Cardiac septum (tissue), 1 donor: ENCODE measurements around the gene CDH13. TPM values are rescaled to one million over a fixed set of nuclear protein-coding genes. Genes with fewer than 3 reads are reported as not detected.

Source experiments
- DNase-seq: peaks from one replicate; pipeline ENCODE4 v3.0.0-alpha.2; 2020; ENCODE audit warnings: low spot score
- intact Hi-C: fragments of 100-400 bp; cut with DNase I; formaldehyde crosslinking; loops from one replicate; pipeline ENCODE4 v1.14.0; 2022
- total RNA-seq: library from RNA; stranded (reverse); fragmentation: NEBNext Ultra II Directional; extraction: Animal tissue kit (Norgen Biotek cat#: 25700); gene quantifications from one replicate; pipeline ENCODE4 v1.2.1, GENCODE V29; 2021
- donor health status: DM: no; HTN: no; CAD: no.

CDH13 gene
- total RNA-seq, 1 donor from 2014 or later = 108 TPM

DNA sequence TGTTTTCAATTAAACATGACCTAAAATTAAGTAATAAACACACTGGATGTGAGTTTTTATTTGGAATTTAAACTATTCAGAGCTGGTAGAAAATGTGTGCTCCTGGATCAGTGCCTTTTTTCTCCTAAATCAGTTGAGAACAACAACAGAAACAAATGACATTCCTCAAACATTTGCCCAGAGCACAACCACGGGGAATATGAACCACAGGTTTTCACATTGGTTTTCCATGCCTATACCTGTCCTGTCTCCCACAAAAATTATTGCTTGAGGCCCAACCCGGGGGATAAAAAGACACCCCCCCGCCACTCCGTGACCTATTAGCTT lies 1187.9 kb downstream of the CDH13 start:
- no peak for DNase-seq
- intact Hi-C loops = no loop called here

DNA sequence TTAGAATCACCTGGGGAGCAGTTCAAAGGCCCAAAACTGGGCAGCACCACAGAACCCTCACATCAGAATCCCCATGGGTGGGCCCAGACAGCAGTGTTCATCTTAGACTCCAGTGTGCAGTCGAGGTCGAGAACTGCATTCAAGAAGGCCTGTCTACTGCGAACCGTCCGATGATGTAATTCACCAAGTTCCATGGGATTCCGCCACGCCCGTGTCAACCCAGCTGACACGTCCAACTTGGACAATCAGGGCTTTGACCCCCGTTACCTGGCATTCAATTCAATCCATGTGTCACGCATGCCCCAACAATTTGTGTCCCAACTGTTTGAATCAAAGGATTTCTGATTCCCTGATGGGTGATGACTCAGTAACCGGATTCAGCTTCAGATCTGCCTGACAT lies 1190.3 kb downstream of the CDH13 start:
- no peak for DNase-seq

DNA sequence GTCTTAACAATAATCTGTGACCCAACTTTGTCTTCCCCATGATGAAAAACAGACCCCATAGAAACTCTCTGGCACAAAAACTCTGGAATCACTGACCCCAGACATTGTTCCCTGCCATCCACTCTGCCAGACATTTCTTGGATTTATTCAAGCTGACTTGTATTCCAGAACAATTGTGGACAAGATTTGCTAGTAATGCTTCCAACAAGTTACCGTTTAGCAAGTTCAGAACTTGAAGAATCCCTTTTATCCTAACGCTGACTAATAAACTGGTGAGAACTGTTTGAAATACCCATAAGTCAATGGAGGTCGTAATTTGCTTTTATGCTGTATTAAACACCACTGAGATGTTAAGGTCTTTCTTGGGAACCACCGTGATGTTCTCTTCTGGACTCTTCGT lies 1191.5 kb downstream of the CDH13 start:
- intact Hi-C loops = no loop called here
- no peak for DNase-seq

More for the DNA sequence above, 1190.3 kb downstream of the CDH13 start:
- intact Hi-C loops = no loop called here

DNA sequence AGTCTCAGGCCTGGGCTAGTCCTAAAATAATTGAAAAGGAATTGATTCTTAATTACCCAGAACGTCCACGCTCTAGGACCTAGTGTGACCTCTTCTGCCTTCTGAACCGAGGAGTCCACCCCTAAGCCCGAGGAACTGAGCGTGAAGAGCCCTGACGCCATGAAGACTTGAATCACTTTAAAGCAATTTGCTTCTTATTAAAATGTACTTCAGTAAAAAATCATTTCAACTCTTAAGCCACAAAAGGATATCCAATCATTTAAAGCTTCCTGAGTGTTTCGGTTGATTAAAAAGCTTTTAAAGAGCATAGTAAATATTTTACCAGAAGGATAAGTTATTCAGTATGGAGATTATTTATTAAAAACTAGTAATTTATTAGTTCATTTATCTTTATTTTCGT lies 1192.6 kb downstream of the CDH13 start:
- intact Hi-C loops = no loop called here
- no peak for DNase-seq

DNA sequence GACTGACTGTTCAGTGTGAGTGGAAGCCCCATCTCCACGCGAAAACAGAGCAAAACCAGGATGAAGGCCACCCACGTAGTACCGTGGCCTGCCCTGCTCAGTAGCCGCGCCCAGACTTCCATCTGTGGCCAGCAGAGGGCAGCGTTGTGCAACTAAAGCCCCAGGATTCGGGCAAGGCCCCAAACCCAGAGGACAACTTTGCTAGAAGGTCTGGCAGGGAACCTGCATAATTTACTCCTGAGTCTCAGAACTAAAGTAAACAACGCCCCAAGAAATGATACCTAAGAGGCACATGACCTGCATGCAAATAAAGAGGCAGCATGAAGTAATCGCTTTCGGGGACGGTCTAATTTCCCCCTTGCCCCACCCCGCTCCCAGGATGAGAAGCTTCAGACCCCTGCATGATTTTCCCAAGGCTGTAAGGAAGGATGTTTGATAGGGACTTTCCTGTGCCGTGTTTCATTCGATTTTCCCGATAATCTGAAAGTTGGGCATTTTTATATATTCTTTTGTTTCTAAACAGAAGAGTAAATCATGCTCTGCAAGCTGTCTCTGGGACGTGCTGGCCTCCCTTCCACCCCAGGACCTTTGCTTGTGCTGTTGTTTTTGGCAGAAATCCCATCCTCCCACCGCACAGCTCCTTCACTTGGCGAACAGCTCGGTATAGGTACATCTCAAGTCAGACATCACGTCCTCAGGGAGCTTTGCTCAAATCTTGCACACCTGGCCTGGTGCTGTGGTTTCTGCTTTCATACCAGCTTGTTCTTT lies 1199.6 kb downstream of the CDH13 start:
- intact Hi-C loops = loop anchor here (5.0 to 10.0 kb wide), 4 partner anchors 51 to 658 kb away; partner anchors contain the start of gene OSGIN1
- peak; percentile 92 for DNase-seq

DNA sequence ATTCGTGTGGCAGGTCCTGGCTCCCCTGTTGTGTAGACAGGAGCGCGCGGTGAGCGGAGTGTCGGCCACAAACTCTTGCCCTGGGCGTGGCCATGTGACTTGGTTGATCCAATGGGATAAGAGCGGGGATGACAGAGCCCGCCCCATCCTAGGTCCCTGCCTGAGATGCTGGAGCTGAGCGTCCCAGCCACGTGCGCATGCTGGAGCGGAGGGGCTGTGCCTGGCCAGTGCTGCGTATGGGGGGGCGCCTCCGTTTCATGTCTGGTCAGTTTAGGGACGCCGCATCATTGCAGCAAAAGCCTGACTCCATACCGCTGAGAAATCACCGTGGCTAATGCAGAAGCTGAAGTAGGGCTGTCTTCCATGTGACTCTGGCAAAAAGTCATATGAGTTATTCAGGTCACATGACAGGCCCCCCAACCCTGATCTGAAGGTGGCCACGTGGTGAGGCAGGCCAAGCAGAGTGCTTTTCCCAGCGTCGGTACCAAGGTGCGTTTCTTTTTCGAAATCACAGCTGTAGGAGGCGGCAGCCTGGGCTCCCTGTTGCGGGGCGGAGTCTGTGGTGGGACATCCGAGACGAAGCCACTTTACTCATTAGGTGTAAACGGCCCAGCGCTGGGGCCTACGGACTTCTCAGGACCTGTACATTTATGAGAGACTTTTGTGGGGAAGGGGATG lies 1203.5 kb downstream of the CDH13 start:
- intact Hi-C loops = no loop called here

DNA sequence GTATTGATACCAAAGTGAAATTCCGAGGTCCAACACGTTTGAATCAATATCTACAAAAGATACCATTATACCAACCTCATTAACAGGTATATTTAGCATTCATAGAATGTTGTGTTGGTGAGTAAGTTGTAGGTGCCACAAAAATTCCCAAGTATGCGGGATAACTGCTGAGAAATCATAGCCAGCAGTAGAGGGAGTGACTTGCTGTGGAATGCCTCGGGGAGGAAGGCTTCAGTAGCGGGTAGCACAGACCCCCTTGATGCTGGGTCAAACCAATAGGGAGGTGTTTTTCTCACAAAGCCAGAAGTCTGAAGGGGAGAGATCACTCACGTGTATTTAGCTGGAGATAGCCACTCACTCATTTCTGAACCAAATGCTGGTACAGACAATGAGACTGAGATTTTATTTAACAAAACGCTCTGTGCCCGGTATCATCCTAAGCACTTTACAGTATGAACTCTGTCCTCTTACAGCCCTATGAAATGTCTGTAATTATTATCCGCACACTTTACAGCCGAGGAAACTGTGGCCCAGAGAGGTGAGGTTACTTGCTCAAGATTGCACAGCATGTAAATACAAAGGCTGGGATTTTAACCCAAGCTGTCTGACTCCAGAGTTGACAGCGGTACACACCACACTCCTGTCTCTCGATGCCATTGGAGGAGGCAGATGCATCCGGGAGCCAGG lies 1204.1 kb downstream of the CDH13 start:
- intact Hi-C loops = no loop called here

More for the DNA sequence above, 1203.5 kb downstream of the CDH13 start:
- DNase-seq = no peak

DNA sequence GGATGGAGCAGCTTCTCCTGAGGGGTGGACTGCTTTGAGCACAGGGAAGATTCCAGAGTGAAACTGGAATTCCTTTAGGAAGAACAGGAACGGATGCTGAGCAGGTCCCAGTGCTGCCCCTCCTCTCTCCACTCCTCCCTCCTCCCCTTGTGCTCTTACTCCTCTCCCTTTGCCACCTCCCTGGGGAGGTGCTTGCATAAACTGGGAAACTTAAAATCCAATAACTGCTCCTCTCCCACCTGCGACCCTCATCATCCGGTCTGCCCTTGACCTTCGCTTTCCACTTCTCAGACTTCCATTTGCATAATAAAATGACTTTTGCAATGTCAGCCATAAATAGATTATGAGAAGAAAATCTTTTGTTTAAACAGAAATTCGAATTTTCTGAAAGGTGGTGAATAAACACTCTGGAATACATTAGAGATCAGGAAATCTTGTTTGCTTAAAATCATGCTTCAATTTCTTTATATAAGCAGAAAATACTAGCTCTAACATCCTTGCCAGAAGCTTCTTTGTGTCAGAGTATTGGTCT lies 1204.8 kb downstream of the CDH13 start:
- intact Hi-C loops = no loop called here
- no peak for DNase-seq

More for the DNA sequence above, 1204.1 kb downstream of the CDH13 start:
- no peak for DNase-seq

DNA sequence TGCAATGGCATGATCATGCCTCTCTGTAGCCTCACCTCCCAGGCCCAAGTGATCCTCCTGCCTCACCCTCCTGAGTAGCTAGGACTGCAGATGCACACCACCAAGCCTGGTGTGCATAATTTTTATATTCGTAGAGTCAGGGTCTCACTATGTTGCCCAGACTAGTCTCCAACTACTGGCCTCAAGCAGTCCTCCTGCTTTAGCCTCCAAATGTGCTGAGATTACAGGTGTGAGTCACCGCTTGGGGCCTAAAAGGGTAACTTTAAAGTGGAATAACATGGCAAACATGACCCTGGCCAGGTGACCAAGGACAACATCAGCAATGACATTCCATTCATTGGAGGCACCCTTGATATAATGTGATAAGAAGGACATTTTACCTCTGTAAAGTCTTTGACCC lies 1207.2 kb downstream of the CDH13 start:
- no peak for DNase-seq
- intact Hi-C loops = no loop called here

DNA sequence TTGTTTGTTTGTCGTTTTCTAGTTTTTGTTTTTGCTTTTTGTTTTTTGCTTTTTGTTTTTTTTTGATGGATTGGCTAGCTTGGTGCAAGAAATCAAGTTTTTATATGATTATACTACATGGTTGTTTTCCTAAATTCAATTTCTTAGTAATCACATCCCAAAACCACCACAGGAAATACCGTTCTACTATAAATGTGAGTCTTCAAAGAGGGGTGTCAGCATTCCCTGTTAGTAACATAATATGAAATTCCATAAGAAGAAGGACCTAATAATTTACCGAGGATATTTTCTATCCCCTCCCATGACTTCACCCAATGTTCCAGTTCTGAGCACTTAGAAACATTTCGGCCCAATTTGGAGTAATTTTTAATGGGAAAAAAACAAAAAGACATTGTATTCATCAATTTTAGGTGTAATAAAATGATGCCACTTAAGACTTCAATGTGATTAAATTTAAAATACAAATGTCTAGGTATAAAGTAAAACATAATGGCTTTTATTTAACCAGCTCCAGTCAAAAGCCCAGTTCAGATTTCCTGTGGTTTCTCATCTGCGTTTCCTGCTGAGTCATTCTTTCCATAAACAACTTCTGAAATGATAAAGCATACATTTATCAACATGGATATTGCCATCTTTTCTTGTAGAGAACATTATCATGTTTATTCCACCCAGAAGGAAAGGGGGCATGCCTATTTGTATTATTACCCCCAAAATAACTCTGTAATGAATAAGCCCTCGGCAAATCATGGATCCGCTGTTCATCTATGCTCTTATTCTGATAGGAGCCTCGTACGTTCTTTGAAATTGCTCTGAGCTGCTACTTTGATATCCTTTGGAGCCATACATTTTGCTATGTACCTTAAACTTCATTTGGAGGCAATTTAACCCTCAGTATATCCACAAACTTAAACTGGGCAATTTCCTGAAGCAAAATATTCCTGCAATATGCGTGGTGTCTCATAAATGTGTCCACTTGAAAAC lies 1209.1 kb downstream of the CDH13 start:
- no peak for DNase-seq
- intact Hi-C loops = no loop called here

DNA sequence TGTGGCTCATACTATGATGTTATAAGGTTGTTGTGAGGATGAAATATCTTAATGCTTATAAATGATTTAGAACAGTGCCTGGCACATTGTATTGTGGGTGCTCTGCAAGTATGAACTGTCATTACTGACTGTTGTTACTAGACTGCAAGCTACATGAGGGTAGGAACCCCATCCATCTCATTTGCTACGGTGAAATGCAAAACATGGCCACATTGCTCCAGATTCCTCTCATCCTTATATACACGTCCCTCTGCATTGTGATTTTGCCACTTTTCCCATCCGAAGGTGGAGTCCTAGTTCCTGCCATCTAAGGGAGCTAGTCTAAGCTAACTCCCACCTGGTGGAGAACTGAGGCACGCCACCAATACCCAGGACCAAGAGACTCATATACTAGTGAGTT lies 1210.8 kb downstream of the CDH13 start:
- no peak for DNase-seq
- intact Hi-C loops = no loop called here

DNA sequence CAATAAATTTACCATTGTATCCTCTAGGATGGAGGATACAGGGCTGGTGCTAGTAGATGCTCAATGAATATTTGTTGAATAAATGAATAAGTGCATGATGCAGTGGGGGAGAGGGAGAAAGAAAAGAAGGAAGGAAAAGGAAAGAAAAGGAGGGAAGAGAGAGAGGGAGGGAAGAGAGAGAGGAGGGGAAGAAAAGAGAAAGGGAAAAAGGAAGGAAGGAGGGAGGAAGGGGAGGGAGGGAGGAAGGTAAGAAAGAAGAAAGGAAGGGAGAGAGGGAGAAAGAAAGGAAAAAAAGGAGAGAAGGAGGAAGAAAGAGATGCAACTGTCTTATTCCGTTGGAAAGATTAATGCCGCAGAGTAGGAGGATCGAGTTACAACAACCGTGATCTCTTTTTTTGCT lies 1211.4 kb downstream of the CDH13 start:
- intact Hi-C loops = no loop called here
- no peak for DNase-seq

DNA sequence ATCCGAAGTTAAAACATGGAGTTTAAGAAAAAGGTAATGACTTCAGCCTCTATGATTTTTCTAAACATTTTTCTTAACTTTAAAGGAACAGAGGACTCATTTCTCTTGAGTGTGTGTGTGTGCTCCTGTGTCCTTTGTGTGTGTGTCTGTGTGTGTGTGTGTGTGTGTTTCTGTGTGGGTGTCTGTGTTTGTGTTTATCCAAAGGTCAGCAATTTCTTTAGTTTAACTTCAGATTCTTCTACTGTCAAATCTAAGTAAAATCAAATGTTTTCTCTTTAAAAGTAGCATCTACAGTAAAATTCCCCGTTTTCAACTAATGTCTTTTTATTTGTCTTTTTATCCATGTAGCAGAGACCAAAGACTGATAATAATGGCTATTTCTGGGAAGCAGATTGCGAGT lies 1212.8 kb downstream of the CDH13 start:
- intact Hi-C loops = no loop called here
- DNase-seq = no peak

DNA sequence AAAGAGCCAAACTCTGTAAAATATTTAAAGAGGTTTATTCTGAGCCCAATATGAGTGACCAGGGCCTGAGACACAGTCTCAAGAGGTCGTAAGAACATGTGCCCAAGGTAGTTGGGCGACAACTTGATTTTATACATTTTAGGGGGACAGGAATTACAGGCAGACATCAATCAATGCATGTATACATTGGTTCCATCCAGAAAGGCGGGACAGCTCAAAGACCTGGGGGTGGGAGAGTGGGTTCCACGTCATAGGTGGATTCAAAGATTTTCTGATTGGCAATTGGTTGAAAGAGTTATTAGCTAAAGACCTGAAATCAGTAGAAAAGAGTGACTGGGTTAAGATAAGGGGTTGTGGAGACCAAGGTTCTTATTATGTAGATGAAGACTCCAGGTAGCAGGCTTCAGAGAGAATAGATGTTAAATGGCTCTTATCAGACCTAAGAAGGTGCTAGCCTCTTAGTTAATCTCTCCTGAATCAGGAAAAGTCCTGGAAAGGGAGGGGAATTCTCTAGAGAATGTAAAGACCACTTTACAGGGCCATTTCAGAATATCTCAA lies 1213.4 kb downstream of the CDH13 start:
- intact Hi-C loops = no loop called here

DNA sequence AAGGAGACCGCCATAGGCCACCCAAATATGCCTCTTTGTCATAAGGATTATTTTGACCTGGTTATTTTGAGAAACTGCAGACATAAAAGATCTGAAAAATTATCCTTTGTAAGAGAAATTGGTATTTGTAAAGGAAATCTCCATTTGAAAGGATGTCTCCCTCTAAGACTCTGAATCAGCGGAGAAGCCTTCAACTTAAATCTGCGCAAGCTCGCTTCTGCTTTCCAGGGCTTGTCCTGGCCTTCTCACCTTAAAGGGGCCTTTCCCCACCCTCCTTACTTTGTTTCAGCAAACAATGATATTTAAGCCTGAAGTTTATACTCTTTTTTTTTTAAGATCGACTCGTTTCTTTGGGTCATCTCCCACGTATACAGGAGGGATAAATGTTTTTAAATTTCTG lies 1215.5 kb downstream of the CDH13 start:
- intact Hi-C loops = no loop called here
- no peak for DNase-seq

More for the DNA sequence above, 1213.4 kb downstream of the CDH13 start:
- DNase-seq = no peak

DNA sequence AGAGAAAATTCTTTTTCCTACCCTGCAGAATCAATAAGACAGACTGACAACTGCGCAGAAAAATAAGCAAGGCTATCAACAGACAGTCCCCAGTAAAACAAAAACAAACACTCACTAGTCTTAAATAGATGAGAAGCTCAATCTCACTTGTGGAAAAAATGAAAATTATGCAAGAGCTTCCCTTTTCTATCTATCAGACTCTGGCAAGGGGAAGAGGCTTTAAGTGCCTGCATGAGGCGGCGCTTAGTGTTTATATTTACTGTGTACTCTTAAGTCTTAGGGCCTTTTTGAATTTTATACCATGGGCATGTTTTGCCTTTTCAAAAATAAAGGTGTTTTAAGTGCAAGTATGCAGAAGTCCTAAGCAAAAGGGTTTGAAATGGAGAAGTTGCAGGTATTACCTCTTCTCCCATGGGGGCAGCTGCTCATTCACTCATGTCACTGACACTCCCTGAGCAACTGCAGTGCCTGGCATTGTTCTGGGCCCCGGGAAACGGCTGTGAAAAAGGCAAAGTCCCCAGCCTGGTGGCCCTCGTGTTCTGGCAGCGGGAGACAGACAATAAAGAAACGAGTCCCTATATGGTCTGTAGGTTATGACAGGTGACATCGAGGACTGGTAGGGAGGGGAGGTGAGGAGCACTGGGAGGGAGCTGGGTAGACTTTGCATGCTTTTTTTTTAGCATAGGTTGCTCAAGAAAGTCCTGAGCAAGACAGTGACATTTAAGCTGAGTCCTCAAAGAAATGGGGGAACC lies 1216.2 kb downstream of the CDH13 start:
- intact Hi-C loops = no loop called here
- DNase-seq = no peak

DNA sequence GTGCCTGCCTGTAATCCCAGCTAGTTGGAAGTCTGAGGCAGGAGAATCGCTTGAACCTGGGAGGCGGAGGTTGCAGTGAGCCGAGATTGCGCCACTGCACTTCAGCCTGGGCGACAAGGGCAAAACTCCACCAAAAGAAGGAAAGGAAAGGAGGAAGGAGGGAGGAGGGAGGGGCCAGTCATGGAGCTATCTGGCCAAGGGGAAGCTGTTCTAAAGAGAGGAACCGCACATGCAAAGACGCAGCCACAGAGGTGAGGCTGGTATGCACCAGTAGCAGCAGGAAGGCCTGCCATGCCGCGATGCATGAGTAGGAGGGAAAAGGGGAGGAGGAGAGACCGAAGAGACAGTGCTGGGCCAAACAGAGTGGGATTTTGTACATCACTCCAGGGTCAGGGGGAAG lies 1216.9 kb downstream of the CDH13 start:
- intact Hi-C loops = no loop called here
- DNase-seq = no peak

DNA sequence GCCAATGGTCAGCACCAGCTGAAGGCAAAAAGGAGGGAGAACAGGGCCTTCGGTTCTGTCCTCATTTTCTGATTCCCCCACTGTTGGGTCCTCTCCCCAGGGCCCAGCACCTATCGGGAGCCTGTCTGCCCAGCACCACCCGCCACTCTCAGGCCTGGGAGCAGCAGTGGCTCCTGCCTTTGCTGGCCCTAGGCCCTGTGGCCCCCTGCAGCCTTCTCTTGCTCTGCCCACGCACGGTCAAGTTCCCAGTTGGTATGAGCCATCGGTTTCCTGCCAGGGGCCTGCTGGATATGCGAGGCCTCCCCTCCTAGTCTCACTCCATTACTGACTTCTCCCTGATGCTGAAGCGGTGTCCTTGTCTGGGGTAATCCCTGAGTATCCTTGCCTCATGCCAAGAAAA lies 1218.5 kb downstream of the CDH13 start:
- DNase-seq = no peak
- intact Hi-C loops = no loop called here
